GM19035 (cell line): ENCODE results near the gene OPA1.

ENCODE experiments used
- ATAC-seq: cut with Tn5 transposase; IDR thresholded peaks from one replicate; pipeline ENCODE4 v1.9.1; 2021; ENCODE audit not compliant: unreplicated experiment

The OPA1 gene

GRCh38 chr3:193704431-193704830, 111.4 kb downstream of the OPA1 start:
- ATAC-seq, result no peak

GRCh38 chr3:193708270-193708669, 115.3 kb downstream of the OPA1 start:
- ATAC-seq, result no peak

- no peak for ATAC-seq
These were observed 117.5 kb downstream of the OPA1 start for GRCh38 chr3:193710286-193711165.

GRCh38 chr3:193711166-193711485, 118.1 kb downstream of the OPA1 start:
- ATAC-seq, result no peak

GRCh38 chr3:193711523-193711963, 118.5 kb downstream of the OPA1 start:
- no peak for ATAC-seq

GRCh38 chr3:193711964-193712598, 119.1 kb downstream of the OPA1 start:
- no peak for ATAC-seq

- no peak for ATAC-seq
These were observed 119.9 kb downstream of the OPA1 start for GRCh38 chr3:193712938-193713337.

- ATAC-seq, result no peak
These were observed 121.6 kb downstream of the OPA1 start for GRCh38 chr3:193714523-193715137.

GRCh38 chr3:193716150-193716549, 123.1 kb downstream of the OPA1 start:
- ATAC-seq, result no peak

GRCh38 chr3:193719735-193720134, 126.7 kb downstream of the OPA1 start:
- no peak for ATAC-seq

- no peak for ATAC-seq
These were observed 127.2 kb downstream of the OPA1 start for GRCh38 chr3:193720169-193720568.

- ATAC-seq, result no peak
These were observed 129.6 kb downstream of the OPA1 start for GRCh38 chr3:193722566-193722965.

GRCh38 chr3:193727089-193727488, 134.1 kb downstream of the OPA1 start:
- no peak for ATAC-seq

- no peak for ATAC-seq
These were observed 135.6 kb downstream of the OPA1 start for GRCh38 chr3:193728429-193729087.

GRCh38 chr3:193729088-193729465, 136.1 kb downstream of the OPA1 start:
- ATAC-seq, result no peak

GRCh38 chr3:193729601-193730000, 136.6 kb downstream of the OPA1 start:
- ATAC-seq, result no peak

- ATAC-seq, result no peak
These were observed 137.5 kb downstream of the OPA1 start for GRCh38 chr3:193730511-193730910.

- ATAC-seq, result no peak
These were observed 138.0 kb downstream of the OPA1 start for GRCh38 chr3:193730976-193731375.

- no peak for ATAC-seq
These were observed 138.6 kb downstream of the OPA1 start for GRCh38 chr3:193731656-193732055.

GRCh38 chr3:193732391-193732790, 139.4 kb downstream of the OPA1 start:
- no peak for ATAC-seq

GRCh38 chr3:193732827-193733226, 139.8 kb downstream of the OPA1 start:
- no peak for ATAC-seq
